Hematopoietic multipotent progenitor cell treated with erythropoietin and hydrocortisone succinate and interleukin-3 and kit ligand, for 8 days (in vitro differentiated cells): ENCODE results near the gene RNF224.
A peak's percentile ranks its signal among the peaks of the same experiment; 100 is the strongest.

Experiments used
- DNase-seq: peaks from one replicate; pipeline ENCODE4 v3.0.0-alpha.2; 2015

Gene RNF224

DNA sequence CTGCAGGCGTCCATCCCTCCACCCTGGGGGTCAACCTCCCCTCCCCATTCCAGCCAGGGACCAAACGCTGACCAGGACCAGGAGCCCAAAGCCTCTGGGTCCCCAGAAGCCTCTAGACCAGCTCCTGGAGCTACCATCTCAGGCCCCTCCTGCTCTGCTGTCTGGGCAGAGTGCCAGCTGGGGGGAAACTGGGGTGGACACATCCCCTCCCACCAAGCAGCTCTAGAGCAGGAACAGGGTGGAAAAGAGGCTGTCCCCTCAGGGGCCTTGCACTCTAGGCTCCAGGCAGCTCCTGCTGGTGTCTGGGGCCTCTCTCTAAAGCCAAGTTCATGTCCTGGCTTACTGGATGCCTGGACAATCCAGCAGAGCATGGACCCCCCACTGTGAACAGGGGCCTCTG, 34.4 kb upstream of the RNF224 start:
- DNase-seq, result no peak

DNA sequence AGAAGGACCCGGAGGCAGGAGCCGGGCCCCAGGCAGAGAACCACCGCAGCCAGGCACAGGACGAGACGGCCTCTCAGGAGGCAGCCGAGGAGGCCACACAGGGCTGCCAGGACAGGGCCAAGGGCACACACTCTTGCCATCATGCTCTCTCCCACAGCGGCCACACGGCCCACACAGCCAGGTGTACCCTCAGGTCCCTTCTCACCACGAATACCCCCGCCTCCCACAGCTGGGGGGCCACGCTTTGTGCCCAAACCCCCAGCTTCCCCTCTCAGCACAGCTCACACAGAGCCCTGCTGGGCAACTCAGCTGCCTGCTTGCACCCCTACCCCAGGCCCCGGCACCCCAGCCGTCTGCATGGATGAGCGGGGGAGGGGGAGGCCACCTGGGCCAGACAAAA, 33.5 kb upstream of the RNF224 start:
- DNase-seq, result no peak

DNA sequence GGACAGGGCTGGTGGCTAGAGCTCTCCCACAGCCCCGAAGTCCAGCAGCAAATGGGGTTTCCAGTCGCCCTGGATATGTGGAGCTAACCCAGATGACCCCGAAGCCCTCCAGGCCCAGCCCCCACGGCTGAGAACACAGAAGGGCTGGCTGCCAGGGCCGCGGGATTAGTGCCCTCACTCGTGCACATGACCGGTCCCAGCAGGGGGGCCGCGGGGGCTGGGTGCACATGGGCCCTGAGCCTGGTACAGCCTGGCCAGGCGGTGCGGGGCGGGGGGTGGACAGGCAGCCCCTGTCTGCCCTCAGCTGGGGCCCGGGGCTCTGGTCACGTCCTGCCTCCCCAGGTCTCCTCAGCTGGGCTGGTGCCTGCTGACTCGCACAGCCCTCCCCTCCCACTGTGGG, 32.9 kb upstream of the RNF224 start:
- no peak for DNase-seq

- no peak for DNase-seq
These were observed 32.4 kb upstream of the RNF224 start for GRCh38 chr9:137194909-137195308.

DNA sequence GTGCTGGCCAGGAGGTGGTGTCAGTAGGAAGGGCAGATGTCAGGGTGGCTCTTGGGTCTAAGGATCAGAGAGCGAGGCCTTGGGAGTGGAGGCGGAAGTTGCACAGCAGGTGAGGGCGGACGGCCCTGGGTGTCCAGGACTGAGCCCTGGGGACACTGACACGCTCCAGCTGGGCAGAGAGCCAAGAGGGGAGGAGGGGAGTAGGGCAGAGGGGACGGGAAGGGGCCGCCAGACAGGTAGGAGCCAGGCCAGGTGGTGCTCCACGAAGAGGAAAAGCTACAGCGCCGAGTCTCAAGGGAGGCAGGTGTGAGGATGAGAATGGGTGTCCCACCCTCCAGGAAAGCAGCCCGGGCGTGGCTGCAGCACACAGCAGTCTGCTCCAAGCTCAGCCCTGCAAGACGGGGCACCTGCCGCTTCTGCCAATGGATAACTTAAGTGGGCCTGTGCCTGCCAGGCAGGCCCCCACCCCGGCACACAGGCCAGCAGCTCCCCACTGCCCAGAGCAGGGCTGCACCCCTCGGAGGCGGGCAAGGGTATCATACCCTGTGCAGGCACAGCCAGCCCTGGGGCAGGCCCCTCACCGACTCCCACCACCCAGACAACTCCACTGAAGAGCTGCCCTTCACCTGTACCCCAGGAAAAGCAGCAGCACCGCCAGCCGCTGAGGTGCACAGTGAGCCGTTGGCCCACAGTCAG, 31.6 kb upstream of the RNF224 start:
- no peak for DNase-seq

DNA sequence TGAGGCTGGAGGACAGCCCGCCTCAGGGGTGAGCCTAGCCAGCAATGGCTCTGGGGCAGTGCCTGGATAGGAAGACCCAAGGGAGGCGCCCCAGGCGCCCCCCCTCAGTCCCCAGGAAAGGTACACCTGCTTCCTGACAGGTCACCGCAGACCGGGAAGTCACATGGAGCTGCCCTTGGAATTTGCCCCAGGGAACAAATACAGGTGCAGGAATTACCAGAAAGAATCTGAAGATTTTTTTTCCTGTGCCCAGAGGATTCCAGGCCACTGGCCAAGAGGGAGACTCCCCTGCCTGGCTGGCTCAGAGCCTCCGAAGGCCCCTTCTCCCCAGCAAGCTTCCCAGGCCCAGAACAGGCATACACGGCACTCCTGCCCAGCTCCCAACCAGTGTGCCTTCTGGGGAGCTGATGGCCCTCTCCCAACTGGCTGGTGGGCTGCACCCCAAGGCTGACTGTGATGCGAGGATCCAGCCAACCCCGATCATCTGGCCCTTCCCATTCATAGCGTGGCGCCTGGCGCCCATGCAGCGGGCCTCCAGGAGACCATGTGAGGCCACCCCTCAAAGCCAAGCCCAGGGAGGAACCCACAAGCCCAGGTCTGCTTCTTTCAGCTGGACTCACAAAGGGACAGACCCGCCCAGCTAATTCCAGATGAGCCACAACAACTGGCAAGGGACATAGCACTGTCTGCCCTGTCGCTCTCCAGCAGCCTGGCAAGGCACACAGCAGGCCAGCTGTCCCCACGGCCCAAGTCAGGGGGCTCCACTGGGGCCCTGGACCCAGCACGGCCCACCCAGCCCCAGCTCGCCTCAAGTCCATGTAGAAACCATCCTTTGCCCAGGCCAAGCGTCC, 29.0 kb upstream of the RNF224 start:
- DNase-seq, result no peak

DNA sequence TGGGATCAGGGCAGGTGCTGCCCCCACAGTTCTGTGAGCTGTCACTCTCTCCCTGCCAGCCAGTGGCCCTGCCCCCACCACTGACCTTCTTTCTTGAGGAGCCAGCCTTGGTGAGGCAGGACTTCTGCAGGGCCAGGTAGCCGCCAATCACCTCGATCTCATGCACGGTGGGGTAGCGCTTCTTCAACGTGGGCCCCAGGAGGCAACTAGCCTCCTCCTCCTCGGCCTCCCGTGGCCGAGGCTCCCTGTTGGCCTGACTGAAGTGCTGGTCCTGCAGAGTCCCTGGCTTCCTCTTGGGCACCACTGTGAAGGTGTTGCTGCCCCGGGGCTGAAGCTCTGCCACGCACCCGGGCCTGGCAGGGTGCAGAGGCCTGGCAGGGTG, 28.4 kb upstream of the RNF224 start:
- DNase-seq, result no peak

DNA sequence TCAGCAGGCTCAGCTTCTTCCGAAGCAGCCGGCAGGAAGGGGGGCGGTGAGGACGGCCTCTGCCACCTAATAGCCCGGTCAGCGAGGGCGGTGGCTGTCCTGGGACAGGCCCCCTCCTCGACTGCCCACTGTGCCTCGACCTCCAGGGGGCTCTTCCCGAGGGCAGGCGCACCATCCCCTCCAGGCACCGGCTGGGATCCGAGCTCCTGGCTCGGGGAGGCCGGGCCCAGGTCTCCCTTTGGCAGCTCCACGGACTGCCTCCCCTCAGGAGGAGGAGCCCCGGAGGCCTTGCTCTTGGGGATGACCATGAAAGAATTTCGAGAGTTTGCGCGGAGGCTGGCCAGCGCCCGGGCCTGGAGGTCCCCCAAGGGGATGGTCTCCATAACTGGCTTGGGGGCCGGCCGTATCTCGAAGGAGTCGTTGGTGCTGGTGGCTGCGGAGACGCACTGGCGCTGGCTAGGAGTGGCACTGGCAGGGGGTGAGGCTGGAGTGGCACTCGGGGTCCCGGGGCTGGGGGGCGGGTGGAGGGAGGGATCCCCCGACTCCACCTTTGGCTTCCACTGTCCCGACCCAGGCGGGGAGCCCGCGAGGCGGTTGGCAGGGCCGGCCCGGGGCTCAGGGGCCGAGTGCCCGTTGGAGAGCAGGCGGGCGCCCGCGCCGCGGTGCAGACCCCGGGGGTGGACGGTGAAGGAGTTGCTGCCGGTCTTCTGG, 27.7 kb upstream of the RNF224 start:
- DNase-seq, result no peak

DNA sequence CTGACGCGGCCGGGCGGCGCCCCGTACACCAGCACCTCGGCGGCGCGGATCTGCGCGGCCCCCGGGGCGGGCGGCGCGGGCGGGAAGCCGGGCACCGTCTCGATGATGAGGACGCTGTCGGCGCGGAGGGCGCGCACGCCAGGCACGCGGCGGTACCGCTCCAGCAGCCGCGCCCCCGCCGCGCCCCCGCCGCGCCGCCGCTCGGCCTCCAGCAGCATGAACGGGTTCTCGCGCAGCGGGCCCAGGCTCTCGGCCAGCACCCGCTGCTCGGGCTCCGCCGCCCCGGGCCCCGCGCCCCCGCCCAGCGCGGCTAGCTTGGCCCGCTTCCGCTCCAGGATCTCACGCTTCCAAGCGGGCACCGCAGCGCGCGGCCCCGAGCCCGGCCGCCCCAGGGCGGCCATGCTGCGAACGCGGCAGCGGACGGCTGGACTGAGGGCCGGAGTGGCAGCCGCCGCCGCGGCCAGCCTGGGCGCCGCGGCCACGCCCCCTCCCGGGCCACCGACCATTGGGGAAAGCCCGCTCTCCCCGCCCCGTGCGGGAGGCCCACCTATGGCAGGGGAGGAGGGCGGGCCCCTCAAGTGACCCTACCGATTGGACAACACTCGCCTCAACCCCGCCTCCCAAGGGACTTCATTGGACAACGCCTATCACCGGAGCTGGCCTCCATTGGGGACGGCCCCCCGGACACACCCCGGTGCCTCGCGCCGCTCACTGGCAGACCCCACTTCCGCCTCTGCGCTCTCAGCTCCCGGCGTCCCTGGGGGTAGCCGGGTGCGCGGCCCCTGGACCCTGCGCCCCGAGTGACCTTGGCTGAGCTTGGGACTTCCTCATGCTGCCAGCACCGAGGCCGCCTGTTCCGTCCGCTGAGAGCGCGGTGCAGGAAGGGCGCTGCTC, 26.7 kb upstream of the RNF224 start, which contains the start of gene TPRN:
TPRN (minus strand) TSS at position 431 of the 894 bp plus-strand sequence; CDS start at position 401, 30 bp downstream.
- DNase-seq, result peak; percentile 99

- DNase-seq, result no peak
These were observed 26.0 kb upstream of the RNF224 start for GRCh38 chr9:137201205-137201868.

DNA sequence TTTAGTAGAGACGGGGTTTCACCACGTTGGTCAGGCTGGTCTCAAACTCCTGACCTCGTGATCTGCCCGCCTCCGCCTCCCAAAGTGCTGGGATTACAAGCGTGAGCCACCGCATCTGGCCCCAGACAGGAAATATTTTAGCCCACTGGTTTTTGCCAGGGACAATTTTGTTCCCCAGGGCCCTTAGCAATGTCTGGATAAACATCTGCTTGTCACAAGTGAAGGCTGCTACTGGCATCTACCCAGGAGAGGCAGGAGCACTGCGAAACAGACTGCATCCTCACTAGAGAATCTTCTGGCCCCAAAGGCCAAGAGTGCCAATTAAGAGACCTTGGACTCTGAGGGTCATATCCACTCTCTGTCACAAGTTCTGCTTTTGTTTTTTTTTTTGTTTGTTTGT, 24.3 kb upstream of the RNF224 start:
- no peak for DNase-seq

DNA sequence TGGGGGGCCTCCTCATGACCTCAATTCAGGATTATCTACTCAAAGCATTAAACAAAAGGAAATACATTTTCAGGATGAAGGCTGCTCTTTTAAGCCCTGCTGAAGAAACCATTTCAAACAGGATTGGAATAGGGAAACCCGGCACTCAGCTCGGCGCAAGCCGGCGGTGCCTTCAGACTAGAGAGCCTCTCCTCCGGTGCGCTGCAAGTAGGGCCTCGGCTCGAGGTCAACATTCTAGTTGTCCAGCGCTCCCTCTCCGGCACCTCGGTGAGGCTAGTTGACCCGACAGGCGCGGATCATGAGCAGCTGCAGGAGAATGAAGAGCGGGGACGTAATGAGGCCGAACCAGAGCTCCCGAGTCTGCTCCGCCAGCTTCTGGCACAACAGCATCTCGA, 22.6 kb upstream of the RNF224 start:
- no peak for DNase-seq

DNA sequence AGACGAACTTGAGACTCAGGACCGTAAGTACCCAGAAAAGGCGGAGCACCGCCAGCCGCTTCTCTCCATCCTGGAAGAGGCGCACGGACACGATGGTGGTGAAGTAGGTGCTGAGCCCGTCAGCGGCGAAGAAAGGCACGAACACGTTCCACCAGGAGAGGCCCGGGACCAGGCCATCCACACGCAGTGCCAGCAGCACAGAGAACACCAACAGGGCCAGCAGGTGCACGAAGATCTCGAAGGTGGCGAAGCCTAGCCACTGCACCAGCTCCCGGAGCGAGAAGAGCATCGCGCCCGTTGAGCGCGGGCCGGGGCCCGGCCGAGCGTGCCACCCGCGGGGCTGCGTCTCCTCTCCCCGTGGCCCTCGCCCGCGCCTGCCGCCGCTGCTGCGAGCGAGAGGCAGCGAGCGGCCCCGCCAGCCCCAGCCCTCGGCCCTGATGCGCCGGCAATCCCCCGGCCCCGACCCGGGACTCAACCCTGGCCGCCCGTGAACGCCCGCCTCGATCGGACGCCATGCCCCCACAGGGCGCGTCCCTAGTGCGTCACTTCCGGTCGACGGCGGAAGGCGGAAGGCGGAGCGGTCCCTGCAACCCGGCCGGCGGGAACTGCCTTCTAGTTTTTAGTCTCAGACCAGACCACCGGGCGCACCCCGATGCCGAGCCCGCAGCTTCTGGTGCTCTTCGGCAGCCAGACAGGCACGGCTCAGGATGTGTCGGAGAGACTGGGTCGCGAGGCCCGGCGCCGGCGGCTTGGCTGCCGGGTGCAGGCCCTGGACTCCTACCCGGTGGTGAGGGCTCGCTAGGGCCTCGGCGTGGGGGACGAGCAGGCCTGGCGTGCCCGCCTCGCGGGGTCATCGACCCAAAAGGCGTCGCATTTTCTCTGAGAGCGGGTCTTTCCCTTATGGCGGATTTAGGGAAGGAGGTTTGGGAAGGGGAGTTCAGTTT, 21.9 kb upstream of the RNF224 start, which contains the start of the genes NDOR1 and TMEM203:
NDOR1 (plus strand) TSS at position 575 of the 944 bp plus-strand sequence; CDS start at position 653, 78 bp downstream.
TMEM203 (minus strand) TSS at position 523 of the 944 bp plus-strand sequence; CDS start at position 289, 234 bp downstream.
- DNase-seq, result peak; percentile 88

GRCh38 chr9:137206602-137207001, 20.7 kb upstream of the RNF224 start:
- DNase-seq, result peak; percentile 76

DNA sequence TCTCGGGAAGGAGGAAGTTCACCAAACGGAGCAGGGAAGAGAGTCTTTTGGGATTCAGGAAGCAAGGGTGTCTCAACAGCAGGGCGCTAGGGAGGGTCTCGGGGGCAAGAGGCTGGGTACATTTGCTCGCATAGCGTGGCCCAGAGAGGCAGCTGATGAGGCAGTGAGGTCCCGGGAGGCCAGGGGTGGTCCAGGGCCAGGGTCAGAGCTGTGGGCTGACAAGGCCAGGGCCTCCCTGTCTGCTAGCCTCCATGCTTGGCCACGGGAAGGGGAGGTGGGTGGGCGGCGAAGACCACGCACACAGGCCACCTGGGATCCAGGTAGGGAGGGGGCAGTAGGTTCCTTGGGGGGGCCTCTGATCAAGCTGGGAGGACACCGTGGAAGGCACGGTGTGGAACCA, 15.8 kb upstream of the RNF224 start:
- DNase-seq, result no peak

- no peak for DNase-seq
These were observed 14.8 kb upstream of the RNF224 start for GRCh38 chr9:137212520-137212919.

DNA sequence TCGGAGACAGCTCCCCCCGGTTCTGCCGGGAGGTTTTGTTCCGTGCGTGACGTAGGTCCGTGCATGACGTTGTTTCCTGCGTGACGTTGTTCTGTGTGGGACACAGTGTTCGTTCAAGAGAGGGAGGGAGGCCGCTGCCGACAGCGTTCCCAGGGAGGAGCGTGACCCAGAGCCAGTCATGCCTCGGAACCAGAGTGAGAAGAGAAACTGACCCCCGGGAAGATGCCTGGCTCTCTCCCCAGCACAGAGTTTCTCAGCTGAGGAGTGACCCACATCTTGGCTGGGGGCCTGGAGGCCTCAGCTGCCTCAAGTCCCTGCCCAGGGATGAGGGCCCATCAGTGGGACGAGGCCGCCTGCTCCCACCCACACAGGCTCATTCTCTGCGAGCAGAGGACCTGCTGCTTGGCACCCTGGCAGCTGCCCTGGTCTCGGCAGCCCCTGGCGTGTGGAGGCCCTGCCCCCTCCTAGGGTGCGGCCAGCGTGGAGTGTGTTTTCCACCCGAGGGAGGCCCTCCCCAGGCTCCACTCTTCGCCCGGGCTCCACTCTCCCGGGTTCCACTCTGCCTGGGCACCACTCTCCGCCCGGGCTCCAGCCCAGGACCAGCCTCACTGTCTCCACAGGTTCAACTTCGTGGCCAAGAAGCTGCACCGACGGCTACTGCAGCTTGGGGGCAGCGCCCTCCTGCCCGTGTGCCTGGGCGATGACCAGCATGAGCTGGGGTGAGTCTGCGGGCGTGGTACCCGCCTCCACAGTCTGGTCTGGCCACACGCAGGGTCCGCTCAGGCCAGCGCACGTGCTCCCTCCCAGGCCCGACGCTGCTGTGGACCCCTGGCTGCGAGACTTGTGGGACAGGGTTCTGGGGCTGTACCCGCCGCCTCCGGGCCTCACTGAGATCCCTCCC, 13.9 kb upstream of the RNF224 start:
- DNase-seq, result no peak

- DNase-seq, result no peak
These were observed 12.7 kb upstream of the RNF224 start for GRCh38 chr9:137214620-137215019.

DNA sequence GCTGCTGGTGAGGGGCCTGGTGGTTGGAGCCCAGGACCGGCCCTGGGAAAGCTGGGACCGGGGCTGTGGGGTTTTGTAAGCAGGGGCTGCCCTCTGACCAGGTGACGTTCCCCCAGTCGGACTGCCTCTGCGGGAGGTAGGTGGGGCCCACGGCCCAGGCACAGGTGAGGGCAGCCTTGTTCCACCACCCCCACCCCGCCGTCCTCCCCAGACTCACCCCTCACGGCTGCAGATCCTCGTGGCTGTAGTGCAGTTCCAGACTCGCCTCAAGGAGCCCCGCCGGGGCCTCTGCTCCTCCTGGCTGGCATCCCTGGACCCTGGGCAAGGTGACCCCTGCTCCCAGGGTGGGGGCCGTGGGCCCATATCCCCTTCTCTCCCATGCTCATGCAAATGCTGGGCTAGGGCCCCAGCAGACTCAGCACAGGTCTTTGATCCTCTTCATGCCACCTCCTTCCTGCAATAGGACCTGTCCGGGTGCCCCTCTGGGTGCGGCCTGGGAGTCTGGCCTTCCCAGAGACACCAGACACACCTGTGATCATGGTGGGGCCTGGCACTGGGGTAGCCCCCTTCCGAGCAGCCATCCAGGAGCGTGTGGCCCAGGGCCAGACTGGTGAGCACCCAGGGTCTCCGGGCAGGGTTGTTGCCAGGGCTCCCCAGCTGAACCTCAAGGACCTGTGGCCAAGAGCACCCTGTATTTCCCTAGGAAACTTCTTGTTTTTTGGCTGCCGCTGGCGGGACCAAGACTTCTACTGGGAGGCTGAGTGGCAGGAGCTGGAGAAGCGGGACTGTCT, 11.9 kb upstream of the RNF224 start:
- no peak for DNase-seq
